ENCODE results near the gene TUBA1C.
"Not testable (repeated sequence)": the region's sequence is repeated elsewhere in the genome, so short reads cannot be mapped to it uniquely, and the experiment has no call there.

TUBA1C gene

GRCh38 chr12:49255456-49255855 is 9.4 kb upstream of the TUBA1C start:
- DNase-seq (ENCODE audit: extremely low read depth in 1 of 2, low read depth in 1 of 2) = not testable (repeated sequence)

GRCh38 chr12:49255857-49256637 is 8.8 kb upstream of the TUBA1C start:
- DNase-seq (ENCODE audit: extremely low read depth in 1 of 2, low read depth in 1 of 2) = no peak

GRCh38 chr12:49257508-49258184 is 7.2 kb upstream of the TUBA1C start:
- not testable (repeated sequence) for DNase-seq (ENCODE audit: extremely low read depth in 1 of 2, low read depth in 1 of 2)

- DNase-seq (ENCODE audit: extremely low read depth in 1 of 2, low read depth in 1 of 2) = no peak
Measured at GRCh38 chr12:49259452-49259851, 5.4 kb upstream of the TUBA1C start.

GRCh38 chr12:49260166-49260565 is 4.7 kb upstream of the TUBA1C start:
- no peak for DNase-seq (ENCODE audit: extremely low read depth in 1 of 2, low read depth in 1 of 2)

GRCh38 chr12:49260571-49261363 is 4.1 kb upstream of the TUBA1C start:
- no peak for DNase-seq (ENCODE audit: extremely low read depth in 1 of 2, low read depth in 1 of 2)

GRCh38 chr12:49261721-49262120 is 3.2 kb upstream of the TUBA1C start:
- DNase-seq (ENCODE audit: extremely low read depth in 1 of 2, low read depth in 1 of 2) = no peak

- DNase-seq (ENCODE audit: extremely low read depth in 1 of 2, low read depth in 1 of 2) = no peak
Measured at GRCh38 chr12:49263400-49263763, 1.5 kb upstream of the TUBA1C start.

GRCh38 chr12:49264466-49264872 is 413 bp upstream of the TUBA1C start:
- no peak for DNase-seq (ENCODE audit: extremely low read depth in 1 of 2, low read depth in 1 of 2)

- not testable (repeated sequence) for DNase-seq (ENCODE audit: extremely low read depth in 1 of 2, low read depth in 1 of 2)
Measured at GRCh38 chr12:49269191-49269590, 4.3 kb downstream of the TUBA1C start.

GRCh38 chr12:49272790-49273725 is 8.2 kb downstream of the TUBA1C start:
- no peak for DNase-seq (ENCODE audit: extremely low read depth in 1 of 2, low read depth in 1 of 2)

GRCh38 chr12:49273726-49274395 is 9.0 kb downstream of the TUBA1C start:
- no peak for DNase-seq (ENCODE audit: extremely low read depth in 1 of 2, low read depth in 1 of 2)

- DNase-seq (ENCODE audit: extremely low read depth in 1 of 2, low read depth in 1 of 2) = no peak
Measured at GRCh38 chr12:49274396-49275069, 9.7 kb downstream of the TUBA1C start.

GRCh38 chr12:49276304-49277290 is 11.7 kb downstream of the TUBA1C start:
- DNase-seq (ENCODE audit: extremely low read depth in 1 of 2, low read depth in 1 of 2) = no peak

- no peak for DNase-seq (ENCODE audit: extremely low read depth in 1 of 2, low read depth in 1 of 2)
Measured at GRCh38 chr12:49277466-49277865, 12.6 kb downstream of the TUBA1C start.

GRCh38 chr12:49279706-49280159 is 14.9 kb downstream of the TUBA1C start:
- no peak for DNase-seq (ENCODE audit: extremely low read depth in 1 of 2, low read depth in 1 of 2)

- not testable (repeated sequence) for DNase-seq (ENCODE audit: extremely low read depth in 1 of 2, low read depth in 1 of 2)
Measured at GRCh38 chr12:49280545-49280944, 15.7 kb downstream of the TUBA1C start.

GRCh38 chr12:49282302-49282701 is 17.4 kb downstream of the TUBA1C start:
- DNase-seq (ENCODE audit: extremely low read depth in 1 of 2, low read depth in 1 of 2) = no peak
